ENCODE data around the gene KLHL41.
"Not testable (repeated sequence)": the region's sequence is repeated elsewhere in the genome, so short reads cannot be mapped to it uniquely, and the experiment has no call there.

The KLHL41 gene

GRCh38 chr2:169511818-169512217 is 2.3 kb downstream of the KLHL41 start:
- no peak for DNase-seq

DNA sequence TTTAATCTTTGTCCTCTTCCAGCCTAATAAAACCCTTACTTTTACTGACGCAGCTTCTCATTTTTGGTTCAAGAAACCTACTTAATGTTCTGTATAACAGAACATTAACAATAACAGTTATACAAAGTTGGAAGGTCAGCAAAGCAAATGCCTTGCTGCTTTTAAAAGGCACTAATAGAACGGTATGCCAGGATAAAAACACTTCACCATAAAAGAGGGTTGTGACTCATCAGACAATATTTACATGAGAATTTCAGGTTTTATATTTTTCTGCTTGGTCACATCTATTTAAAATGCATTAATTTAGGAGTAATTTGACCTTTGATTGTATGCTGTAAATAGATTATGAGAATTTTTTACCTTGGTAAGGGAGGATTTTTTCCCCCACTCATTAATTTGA is 3.0 kb downstream of the KLHL41 start:
- DNase-seq: no peak

DNA sequence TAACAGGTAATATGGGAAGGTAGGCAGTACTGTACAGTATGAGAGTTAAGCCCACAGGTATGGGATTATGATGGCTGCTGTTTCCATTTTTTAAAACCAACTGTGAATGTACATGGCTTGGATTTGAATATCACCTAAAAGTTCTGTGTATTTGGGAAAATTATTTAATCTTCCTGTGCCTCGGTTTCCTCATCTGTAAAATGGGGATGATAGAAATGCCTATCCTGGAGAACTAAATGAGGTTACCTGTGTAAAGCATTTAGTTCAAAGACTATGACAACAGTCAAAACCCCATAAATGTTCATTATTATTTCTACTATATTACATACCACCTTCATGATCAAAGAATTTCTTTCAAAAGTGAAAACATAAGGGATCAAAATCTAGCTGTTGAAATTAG is 3.6 kb downstream of the KLHL41 start:
- DNase-seq: no peak

GRCh38 chr2:169513926-169514325 is 4.4 kb downstream of the KLHL41 start:
- DNase-seq: no peak

GRCh38 chr2:169514758-169515157 is 5.3 kb downstream of the KLHL41 start:
- not testable (repeated sequence) for DNase-seq

DNA sequence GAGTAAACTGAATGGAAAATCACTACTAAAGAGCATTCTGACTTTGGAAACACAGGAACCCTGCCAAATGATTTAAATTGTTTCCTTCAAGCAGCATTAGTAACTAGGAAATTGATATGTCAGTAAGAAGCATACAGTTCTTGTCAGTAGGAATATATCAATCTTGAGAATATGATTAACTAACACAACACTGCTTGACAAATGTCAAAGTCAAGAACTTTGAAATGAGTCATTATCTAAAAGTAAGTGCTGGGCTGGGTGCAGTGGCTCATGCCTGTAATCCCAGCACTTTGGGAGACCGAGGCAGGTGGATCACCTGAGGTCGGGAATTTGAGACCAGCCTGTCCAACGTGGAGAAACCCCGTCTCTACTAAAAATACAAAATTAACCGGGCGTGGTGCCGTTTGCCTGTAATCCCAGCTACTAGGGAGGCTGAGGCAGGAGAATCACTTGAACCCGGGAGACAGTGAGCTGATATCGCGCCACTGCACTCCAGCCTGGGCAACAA is 7.0 kb downstream of the KLHL41 start:
- DNase-seq: not testable (repeated sequence)

DNA sequence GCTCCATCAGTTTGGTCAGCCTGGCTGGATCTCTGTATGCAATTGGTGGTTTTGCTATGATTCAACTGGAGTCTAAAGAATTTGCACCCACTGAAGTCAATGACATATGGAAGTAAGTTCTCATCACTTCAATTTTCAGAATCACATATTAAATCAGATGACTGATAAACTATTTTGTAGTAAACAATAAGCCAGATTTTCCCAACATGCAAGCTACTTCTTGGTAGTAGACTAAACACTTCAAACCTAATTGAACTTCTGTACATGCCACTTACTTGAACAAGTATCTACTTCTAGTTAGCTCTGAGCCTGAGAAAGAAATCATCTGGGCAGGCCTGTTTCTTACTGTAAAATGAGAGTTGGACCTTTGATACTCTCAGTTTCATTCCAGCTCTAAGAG is 11.4 kb downstream of the KLHL41 start:
- DNase-seq: no peak

GRCh38 chr2:169523681-169524080 is 14.2 kb downstream of the KLHL41 start:
- DNase-seq: no peak

GRCh38 chr2:169525434-169525833 is 15.9 kb downstream of the KLHL41 start:
- no peak for DNase-seq

GRCh38 chr2:169526451-169526850 is 16.9 kb downstream of the KLHL41 start:
- no peak for DNase-seq

DNA sequence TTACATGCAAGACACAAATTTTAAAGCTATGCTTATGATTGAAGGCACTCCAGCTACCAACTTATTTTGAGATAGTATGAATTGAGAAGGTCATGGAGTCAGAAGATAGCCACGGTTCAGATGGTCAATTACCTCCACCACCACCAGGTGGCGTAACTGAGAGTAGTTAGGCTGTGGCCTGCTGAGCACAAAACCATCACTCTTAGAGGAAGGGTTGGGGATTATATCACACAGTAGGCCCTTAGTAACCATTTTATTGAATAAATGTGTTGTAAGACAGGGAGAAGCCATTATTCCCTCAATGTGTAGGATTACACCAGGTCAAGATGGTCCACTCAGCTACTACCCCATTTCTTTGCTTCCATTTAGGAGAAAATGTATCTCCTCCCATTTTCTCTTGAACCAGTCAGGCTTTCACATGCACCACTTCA is 18.8 kb downstream of the KLHL41 start:
- DNase-seq: peak; percentile 75

DNA sequence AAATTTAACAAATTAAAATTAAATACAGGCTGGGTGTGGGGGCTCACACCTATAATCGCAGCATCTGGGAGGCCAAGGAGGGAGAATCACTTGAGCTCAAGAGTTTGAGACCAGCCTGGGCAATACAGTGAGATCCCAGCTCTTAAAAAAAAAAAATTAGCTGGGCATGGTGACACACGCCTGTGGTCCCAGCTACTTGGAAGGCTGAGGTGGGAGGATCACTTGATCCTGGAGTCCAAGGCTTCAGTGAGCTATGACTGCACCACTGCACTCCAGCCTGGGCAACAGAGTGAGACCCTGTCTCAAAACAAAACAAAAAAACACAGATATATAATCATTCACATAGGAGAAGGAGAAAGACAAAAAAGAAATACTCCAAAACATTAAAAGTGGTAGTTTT is 30.0 kb downstream of the KLHL41 start:
- DNase-seq: not testable (repeated sequence)

GRCh38 chr2:169540146-169540545 is 30.6 kb downstream of the KLHL41 start:
- DNase-seq: no peak

DNA sequence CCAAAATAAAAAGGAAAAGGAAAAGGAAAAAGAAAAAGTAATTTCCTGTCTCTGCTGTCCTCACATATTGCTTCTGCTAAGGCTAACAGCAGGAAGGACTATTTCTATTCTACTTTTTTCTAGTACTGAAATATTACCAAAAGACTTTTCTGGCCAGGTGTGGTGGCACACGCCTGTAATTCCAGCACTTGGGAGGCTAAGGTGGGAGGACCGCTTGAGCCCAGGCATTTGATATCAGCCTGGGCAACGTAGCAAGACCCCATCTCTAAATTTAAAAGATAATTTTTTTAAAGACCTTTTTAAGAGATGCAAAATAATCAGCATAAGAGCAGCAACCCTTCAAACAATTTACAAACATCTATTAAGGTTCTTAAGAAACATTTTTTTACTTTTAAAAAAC is 32.9 kb downstream of the KLHL41 start:
- no peak for DNase-seq

- no peak for DNase-seq
These were observed 37.3 kb downstream of the KLHL41 start for GRCh38 chr2:169546756-169547155.

DNA sequence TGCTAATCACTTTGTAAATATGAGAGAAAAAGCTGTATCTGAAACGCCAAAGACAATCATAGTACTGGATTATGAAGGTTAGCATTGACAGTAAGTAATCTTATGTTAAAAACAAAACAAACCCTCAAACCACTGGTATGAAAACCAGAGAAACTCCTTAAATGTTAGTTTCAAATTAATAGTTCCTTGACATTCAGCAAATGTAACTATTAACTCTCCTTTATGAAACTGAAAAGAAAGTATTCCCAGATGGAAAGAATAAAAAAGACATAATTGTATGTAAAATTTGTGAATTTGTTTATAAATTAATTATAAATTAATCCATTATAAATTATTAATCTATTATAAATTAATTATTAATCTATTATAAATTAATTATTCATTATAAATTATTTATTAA is 51.9 kb downstream of the KLHL41 start:
- DNase-seq: no peak

- not testable (repeated sequence) for DNase-seq
These were observed 52.6 kb downstream of the KLHL41 start for GRCh38 chr2:169562084-169562483.

GRCh38 chr2:169562519-169562918 is 53.0 kb downstream of the KLHL41 start:
- no peak for DNase-seq

- no peak for DNase-seq
These were observed 56.2 kb downstream of the KLHL41 start for GRCh38 chr2:169565686-169566085.

DNA sequence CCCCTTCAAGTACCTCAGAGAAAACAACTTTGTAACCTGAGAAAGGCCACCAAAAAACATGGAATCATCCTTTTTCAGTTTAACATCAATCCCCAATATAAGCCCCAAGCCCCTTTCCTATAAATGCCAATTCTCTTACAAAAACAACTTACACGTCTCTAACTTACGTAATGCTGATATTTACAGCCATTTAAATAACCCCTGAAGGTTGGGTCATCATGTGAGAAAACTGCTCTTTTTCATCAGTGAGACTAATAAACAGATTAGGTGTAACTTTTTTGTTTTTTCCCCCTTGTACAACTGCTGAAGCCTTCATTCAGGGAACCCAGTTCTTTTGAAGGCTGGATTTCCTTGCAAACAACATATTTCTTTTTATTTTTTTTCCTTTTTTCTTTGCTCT is 60.4 kb downstream of the KLHL41 start:
- no peak for DNase-seq

- not testable (repeated sequence) for DNase-seq
These were observed 61.2 kb downstream of the KLHL41 start for GRCh38 chr2:169570752-169571151.

DNA sequence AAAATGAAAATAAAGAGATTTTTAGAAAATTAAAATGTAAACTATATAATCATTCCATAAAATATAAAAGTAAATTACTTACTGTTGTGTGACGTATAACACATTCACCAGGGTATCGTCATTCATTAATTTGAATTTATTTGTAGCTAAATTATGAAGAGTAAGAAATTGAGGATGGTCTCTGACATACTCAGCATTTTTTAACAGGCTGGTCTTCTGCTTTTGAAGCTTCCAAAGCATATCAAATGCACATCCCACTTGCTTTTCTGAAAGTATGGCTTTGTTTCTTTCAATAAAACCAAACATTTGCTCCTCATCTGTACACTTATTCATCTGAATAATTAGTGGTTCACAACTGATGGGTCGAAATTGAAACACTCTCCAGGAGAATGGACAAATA is 62.1 kb downstream of the KLHL41 start:
- no peak for DNase-seq

GRCh38 chr2:169572189-169572588 is 62.7 kb downstream of the KLHL41 start:
- no peak for DNase-seq

DNA sequence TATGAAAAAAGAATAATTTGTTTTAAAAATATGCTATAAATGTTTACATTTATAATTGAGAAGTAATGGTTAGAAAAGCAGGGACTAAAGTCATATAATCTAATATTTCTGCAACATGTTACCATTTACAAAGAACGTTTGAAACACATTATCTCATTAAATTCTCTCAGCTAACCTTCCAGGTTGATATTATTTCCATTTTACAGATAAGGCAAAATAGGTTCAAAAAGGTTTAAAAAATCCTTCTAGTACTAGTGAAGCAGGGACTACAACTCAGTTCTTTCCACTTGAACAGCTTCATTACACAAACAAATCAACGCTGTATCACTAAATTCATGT is 63.3 kb downstream of the KLHL41 start:
- no peak for DNase-seq

DNA sequence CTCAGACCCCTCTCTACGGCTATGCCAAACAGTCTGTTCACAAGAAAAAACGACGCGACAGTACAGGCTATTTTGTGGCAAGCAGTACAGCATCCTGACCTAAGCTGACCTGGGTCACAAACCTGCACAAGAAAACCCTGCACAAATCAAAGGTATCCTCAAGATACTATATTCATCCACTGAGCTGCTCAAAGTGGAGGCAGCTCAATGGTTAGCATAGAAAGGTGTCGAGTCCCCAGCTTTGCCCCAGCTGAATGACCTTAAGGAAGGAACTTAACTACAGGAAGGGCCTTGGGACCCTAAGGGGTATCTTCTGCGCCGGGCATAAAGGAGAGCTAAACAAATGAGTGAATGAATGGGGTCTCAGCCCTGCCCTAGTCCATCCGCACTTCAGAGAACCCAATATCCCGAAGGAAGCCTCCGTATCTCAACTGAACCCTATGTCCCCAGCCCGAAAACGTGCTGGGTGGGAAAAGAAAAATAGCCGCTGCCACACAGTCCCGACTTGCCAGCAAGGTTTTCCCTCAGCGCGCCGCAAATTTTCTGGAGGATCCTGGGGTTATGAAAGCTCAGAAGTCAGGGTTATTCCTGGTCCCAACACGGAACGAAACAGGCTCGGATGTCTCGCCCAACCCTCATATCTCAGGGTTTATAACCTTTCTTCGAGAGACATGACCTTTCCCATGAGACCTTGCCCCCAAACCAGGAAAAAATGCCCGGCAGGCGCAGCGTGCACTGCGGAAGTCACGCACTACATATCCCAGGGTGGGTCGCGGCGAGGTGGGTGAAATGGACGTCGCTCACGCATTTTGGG is 63.9 kb downstream of the KLHL41 start, which contains the start of gene FASTKD1:
Gene FASTKD1 (minus strand): TSS at position 706 of the 814 bp plus-strand sequence. CDS start 1,836 bp downstream, outside the sequence.
- peak; percentile 83 for DNase-seq
